Testis (tissue), 3 donors: ENCODE results near the gene NOA1. TPM values are rescaled to one million over a fixed set of nuclear protein-coding genes. Genes with fewer than 3 reads are reported as not detected.
"Not testable (repeated sequence)": the region's sequence is repeated elsewhere in the genome, so short reads cannot be mapped to it uniquely, and the experiment has no call there.

Experiments
- DNase-seq: peaks from one replicate; pipeline ENCODE4 v3.0.0-alpha.2; 2019
- H3K27ac ChIP-seq, 2 donors: fragments of 200-600 bp; sonication (generic); one replicate each; pipeline ENCODE4 v1.5.1; 2019
- H3K27me3 ChIP-seq: fragments of 200-600 bp; sonication (generic); one replicate; pipeline ENCODE4 v1.5.1; 2019
- H3K36me3 ChIP-seq: fragments of 200-600 bp; sonication (generic); one replicate; pipeline ENCODE4 v1.5.1; 2017; ENCODE audit warnings: low read depth; ENCODE audit errors: missing control alignments
- H3K4me1 ChIP-seq: fragments of 200-600 bp; sonication (generic); one replicate; pipeline ENCODE4 v1.5.1; 2019
- H3K4me3 ChIP-seq, 2 donors: fragments of 200-600 bp; sonication (generic); one replicate each; pipeline ENCODE4 v1.5.1; 2017 to 2019
- H3K9me3 ChIP-seq: fragments of 200-600 bp; sonication (generic); one replicate; pipeline ENCODE4 v1.5.1; 2017
- CTCF ChIP-seq, 3 experiments: fragments of 450-650 bp in 2 of 3; fragments of 200-600 bp in 1 of 3; sonication (generic) in 1 of 3; IDR thresholded peaks; one replicate each; pipeline ENCODE4 v1.5.1; 2016 to 2019; ENCODE audit warnings: antibody characterized with exemption in 3 of 3, mild to moderate bottlenecking in 2 of 3, moderate library complexity in 1 of 3
- POLR2A ChIP-seq: fragments of 450-650 bp; IDR thresholded peaks from one replicate; pipeline ENCODE4 v1.6.1; 2017; ENCODE audit warnings: antibody characterized with exemption, mild to moderate bottlenecking, moderate library complexity
- WGBS, 2 donors: methylation state at CpG; one replicate each; pipeline ENCODE4 v1.1.5; 2018; 5-methylcytosine and 5-hydroxymethylcytosine counted together
- intact Hi-C: fragments of 100-400 bp; cut with DNase I; formaldehyde crosslinking; loops from one replicate; pipeline ENCODE4 v1.15.1; 2023; ENCODE audit warnings: low total_unique reads
- polyA plus RNA-seq: library from polyadenylated mRNA; stranded (reverse); fragments of 350-450 nt; fragmentation: Illumina TruSeq; extraction: RNeasy Lipid Tissue Mini Kit (QIAGEN cat#74804); gene quantifications from one replicate; pipeline ENCODE4 v1.2.3, GENCODE V29; 2014; ENCODE audit warnings: low read depth, low replicate concordance; ENCODE audit not compliant: insufficient read depth
- total RNA-seq, 2 donors: library from RNA; depleted of rRNA; stranded (reverse); fragments of >200 nt; gene quantifications; one replicate each; pipeline ENCODE4 v1.2.3, GENCODE V29; 2016

Gene NOA1
- total and polyA plus RNA-seq, 3 donors from 2014 or later: 13.7 to 18.1 (median 16.9) TPM

DNA sequence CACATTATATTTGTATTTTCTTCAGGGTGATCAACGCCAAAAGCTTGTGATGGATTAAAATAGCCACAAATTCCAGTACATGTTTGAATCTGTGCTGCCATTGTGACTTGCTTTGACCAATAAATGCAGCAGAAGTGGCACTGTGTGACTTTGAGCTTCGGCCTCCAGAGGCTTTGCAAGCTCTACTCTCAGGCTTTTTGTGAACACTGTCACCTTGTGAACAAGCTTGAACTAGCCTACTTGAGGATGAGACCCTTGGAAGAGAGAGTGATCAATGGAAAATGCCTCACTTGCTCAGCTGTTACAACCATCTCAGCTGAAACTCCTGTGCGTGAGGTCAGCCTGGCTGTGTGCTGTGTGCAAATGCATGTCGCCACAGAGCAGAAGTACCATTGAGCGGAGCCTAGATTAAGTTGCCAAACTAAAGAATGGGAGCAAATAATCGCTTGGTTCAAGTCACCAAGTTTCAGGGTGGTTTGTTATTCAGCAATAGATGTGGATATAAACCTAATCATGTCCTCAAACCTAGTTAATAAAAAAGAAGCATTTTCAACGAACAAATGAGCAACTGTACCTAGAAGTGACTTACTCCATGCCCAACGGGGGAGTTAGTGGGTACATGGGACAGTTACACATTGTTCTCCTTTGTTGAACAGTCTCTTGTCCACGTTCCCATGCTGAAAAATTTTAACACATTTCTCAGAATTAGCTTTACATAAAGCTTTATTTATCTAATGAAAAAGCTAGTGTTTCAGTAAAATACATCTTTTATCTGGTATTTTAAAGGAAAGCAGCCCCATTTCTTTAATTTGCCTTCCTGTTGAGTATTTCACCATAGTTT, 23.5 kb downstream of the NOA1 start:
- Histone ChIP-seq H3K36me3 (no peaks in the 10 kb centered on the region), H3K9me3 (no peaks in the 10 kb centered on the region), H3K27me3 (no peaks in the 10 kb centered on the region), H3K27ac (no peak overlapping the region), H3K4me3 (no peak overlapping the region), H3K4me1 (no peaks in the 10 kb centered on the region)
- TF ChIP-seq CTCF (IDR thresholded peaks at IDR 0.05) (no peak), POLR2A (no peak)
- WGBS, 2 donors: 85 to 88% methylated on average over 9 of the region's 9 CpGs
- intact Hi-C loops: no loop called here
- DNase-seq: no peak

DNA sequence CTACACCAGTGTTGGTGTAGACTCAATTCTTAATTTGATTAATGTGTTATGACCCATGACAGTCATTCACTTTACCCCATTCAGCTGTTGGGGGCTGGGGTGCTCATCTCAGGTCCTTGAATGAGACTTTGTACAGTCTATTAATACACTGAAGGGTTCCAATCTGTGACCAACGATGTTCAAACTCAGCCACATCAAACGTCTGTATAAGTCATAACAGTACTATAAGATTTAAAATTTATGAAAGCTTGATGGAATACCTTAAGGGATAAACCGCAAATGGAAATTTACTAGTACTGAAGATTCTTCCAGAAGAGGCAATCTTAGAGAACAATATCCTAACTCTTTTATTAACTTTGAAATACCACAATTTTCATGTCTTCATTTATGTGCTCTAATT, 36.0 kb downstream of the NOA1 start:
- H3K36me3 ChIP-seq: no peaks in the 10 kb centered on the region
- DNase-seq: no peak
- H3K4me1 ChIP-seq: no peaks in the 10 kb centered on the region
- intact Hi-C loops: no loop called here
- no peak overlapping the region for H3K27ac ChIP-seq
- no peak overlapping the region for H3K4me3 ChIP-seq
- no peaks in the 10 kb centered on the region for H3K27me3 ChIP-seq
- 72 to 78% methylated on average over 3 of the region's 3 CpGs for WGBS, 2 donors
- H3K9me3 ChIP-seq: no peaks in the 10 kb centered on the region
- TF ChIP-seq CTCF (IDR thresholded peaks at IDR 0.05) (no peak), POLR2A (no peak)

- H3K27me3 ChIP-seq: no peaks in the 10 kb centered on the region
- H3K4me1 ChIP-seq: no peaks in the 10 kb centered on the region
- no peak overlapping the region for H3K4me3 ChIP-seq
- H3K27ac ChIP-seq: no peak overlapping the region
- no peaks in the 10 kb centered on the region for H3K36me3 ChIP-seq
- H3K9me3 ChIP-seq: no peaks in the 10 kb centered on the region
- no peak for DNase-seq
- intact Hi-C loops: no loop called here
- TF ChIP-seq CTCF (IDR thresholded peaks at IDR 0.05) (no peak), POLR2A (no peak)
These were observed 36.4 kb downstream of the NOA1 start for GRCh38 chr4:56940971-56941370.

GRCh38 chr4:56940403-56940802, 37.0 kb downstream of the NOA1 start:
- intact Hi-C loops: no loop called here
- no peak for TF ChIP-seq CTCF (IDR thresholded peaks at IDR 0.05)
- TF ChIP-seq POLR2A: no peak
- H3K27me3 ChIP-seq: no peaks in the 10 kb centered on the region
- 88 to 91% methylated on average over 12 of the region's 12 CpGs for WGBS, 2 donors
- no peaks in the 10 kb centered on the region for H3K9me3 ChIP-seq
- H3K4me3 ChIP-seq: no peak overlapping the region
- H3K36me3 ChIP-seq: no peaks in the 10 kb centered on the region
- DNase-seq: no peak
- no peak overlapping the region for H3K27ac ChIP-seq
- no peaks in the 10 kb centered on the region for H3K4me1 ChIP-seq

DNA sequence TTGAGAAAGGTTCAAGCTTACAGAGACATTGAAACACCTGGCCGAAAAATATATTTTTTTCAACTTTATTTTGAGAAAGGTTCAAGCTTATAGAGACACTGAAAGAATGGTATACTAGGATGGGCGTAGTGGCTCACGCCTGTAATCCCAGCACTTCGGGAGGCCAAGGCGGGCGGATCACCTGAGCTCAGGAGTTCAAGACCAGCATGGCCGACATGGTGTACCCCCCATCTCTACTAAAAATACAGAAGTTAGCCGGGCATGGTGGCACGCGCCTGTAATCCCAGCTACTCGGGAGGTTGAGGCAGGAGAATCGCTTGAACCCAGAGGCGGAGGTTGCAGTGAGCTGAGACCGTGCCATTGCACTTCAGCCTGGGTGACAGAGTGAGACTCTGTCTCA, 37.6 kb downstream of the NOA1 start:
- DNase-seq, H3K36me3 ChIP-seq, H3K27ac ChIP-seq, H3K9me3 ChIP-seq, H3K27me3 ChIP-seq, intact Hi-C loops, H3K4me3 ChIP-seq, H3K4me1 ChIP-seq: not testable (repeated sequence)
- 94 to 97% methylated on average over 14 of the region's 14 CpGs for WGBS, 2 donors
